GM19452 (cell line): ENCODE data around the gene ATP8B3.

Experiments
- ATAC-seq: cut with Tn5 transposase; IDR thresholded peaks from one replicate; pipeline ENCODE4 v1.9.1; 2021; ENCODE audit not compliant: unreplicated experiment

Gene ATP8B3

DNA sequence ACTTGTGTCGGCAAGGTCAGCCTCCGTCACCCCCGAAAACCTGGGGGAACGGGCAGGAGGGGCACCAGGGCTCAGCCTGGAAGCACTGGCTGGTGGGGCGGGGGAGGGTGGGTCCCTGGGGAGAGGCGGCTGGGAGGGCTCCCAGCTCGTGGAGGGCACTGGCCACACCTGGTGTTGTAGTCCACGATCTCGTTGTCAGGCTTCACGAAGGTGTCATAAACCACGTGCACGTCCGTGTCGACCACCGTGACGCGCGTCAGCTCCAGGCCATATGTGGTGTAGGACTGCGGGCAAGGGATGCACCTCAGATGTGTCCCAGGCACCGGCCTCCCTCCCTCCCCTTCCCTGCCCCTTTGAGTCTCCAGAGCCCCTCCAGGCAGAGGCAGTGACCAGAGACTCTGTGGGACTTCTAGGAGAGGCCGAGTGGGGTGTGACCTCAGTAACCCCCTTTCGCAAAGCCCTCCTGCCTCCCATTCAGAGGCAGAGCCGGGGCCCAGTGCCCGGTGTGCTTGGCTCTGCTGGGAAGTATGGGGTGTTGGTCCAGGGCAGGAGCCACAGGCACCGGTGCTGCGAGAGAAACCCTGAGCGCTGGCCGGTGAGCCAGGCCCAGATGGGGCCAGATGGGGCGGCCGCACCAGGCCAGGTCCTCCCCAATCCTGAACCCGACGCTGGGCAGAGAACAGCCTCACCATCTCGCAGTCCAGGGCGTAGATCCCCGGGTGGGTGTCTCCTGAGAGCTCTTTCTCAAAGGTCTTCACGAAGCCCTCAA lies 4.6 kb upstream of the ATP8B3 start:
- no peak for ATAC-seq

DNA sequence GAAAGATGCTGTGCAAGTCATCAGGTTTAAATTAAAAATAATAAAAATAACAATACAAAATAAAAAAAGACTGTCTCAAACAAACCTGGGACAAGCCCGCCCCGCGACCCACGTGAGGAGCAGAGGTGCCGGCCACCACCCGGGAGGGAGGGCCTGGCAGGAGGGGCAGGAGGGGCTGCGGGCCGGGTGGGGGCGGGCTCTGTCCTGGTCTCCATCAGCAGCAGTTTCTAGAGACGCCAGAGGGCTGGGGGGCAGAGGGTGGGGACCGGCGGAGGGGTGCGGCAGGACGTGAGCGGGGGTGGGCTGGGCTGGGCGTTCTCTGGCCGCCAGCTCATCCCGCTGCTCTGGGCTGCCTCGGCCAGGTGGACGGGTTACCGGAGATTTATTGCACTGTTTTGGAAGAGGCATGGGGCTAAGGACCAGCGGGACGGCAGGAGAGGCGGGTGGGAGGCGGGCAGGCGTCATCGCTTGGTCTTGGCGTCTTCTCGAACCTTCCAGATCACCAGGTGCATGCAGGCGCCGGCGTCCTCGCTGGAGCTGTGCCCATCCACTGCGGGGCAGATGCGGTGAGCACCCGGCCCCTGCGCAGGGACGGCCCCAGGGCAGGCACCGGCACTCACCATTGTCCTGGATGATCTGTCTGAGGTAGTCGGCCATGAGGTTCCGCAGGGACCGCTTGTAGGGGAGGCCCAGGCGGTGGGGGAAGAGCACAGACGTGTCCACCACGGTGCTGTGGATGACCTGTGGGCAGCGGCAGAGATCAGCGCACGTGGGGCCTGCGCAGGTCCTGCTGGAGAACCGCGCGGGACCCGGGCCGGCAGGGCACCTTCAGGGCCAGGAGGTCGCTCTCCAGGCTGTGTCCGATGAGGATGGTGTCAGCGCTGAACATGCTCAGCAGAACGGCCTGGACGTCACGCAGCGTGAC lies 3.8 kb upstream of the ATP8B3 start:
- ATAC-seq: no peak

DNA sequence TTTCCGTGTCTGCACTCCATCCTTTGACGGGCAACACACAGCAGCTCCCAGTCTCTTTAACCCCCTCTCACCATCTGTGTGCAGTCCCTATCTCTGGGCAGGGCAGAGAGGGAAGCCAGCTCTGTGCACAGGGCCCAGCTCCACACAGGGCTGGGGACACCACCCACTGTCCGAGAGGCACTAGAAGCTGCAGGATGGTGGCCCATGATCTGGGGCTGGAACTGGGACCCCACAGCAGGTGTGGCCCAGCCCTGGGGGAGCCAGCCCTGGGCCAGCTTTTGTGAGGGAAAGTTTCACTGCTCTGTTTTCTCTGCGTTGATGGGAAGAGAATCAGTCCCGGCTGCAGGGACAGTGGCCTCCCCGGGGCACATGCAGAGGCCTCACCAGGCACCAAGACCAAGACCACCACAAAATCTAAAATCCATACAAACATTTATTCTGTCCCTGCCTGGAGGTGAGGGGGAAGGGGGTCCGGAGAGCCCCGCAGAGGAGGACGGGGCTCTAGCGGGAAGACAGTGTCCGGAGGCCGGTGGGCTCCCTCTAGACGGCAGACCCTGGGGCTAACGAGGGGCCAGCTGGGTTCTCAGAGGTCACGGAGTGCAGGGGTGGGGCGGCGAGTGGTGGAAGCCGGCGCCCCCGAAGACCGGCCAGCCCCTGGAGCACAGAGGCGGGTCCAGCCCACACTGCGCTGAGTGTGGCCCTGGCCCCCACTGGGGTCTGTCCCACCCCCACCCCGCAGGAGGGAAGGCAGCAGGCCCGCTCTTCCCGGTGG lies 2.9 kb upstream of the ATP8B3 start:
- ATAC-seq: no peak

DNA sequence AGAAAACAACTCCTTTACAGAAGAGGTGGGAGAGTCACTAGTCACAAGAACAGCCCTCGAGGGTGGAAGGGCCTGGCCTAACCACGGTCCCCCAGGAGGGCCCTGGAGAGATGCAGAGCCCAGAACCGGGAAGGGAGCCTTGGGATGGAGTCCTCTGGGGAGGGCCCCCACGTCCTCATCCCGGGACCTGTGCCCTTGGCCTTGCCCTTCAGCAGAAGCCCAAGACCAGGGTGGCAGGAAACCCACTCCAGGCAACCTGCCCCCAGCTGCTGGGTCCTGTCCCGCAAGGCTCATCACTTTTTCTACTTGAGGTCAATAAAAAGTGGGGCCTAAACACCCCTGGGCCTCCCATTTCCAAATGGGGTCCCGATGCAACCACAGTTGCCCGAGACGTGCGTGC lies 2.3 kb upstream of the ATP8B3 start:
- no peak for ATAC-seq

DNA sequence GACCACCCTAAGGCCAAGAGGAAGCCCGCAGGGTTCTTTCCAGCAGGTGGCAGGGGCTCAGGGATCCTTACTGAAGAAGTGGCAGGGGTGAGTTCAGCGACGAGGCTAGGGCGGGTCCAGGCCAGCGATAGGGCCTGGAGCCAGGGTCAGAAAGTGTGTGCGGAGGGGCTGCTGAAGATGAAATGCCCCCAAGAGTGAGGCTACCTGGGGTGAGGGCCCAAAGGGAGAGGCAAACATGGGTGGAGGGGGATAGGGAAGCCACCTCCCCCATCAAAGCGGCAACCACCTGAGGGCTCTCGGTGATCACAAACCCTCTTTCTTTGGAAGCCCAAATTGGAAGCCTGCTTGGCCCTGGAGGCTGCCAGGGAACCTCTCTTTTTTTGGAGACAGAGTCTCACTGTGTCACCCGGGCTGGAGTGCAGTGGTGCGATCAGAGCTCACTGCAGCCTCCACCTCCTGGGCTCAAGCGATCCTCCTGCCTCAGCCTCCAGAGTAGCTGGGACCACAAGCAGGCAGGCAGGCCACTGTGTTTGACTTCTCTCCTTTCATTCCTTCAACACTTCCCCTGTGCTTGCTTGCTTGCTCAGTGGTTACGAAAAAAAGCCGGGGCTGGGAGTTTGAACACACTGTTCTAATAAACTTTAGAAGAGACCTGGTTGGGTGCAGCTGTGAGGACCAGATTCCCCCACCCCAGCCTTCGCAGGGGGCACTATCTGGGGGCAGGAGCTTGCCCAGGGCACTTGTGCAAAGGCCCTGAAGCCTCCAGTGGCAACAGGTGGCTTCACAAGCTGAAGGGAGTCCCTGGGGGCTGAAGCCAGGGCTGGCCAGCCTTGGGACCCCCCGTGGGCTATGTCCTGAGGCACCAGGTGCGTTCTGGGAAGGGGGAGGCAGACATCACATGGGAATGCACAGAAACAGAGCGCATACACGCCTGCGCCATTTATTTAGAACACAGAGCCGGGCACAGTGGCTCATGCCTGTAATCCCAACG lies 1.4 kb upstream of the ATP8B3 start:
- ATAC-seq: no peak

DNA sequence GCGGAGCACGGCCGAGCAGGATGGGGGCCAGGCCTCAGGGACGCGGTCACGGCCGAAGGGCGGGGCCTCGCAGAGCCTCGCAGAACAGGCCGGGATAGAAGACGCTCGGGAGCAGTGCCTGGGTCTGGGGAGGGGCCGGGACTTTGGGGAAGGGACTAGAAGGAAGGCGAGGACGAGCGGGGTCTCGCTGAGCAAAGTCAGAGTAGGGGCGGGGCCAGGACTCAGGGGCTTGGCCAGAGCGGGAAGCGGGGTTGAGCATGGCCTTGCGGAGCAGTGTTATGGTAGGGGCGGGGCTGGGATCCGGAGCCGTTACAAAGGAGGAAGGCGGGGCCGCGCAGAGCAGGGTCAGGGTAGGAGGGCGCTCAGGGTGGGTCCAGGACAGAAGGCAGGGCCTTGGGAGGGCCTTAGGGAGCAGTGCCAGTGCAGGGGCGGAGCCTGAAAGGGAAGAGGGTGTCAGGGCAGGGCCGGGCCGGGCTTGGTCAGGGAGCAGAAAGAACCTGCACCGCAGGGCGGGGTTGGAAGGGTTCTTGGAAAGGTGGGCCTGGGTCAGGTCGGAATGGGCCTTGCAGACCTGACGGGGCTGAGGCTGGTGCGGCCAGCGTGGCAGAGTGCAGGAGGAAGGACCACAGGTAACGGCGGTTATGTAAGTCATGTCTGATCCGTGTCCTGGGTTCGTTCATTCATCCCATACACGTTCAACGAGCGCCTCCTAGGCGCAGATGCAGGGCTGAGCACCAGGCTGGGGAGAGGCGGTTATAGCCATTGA lies 533 bp upstream of the ATP8B3 start:
- peak; percentile 75 for ATAC-seq

DNA sequence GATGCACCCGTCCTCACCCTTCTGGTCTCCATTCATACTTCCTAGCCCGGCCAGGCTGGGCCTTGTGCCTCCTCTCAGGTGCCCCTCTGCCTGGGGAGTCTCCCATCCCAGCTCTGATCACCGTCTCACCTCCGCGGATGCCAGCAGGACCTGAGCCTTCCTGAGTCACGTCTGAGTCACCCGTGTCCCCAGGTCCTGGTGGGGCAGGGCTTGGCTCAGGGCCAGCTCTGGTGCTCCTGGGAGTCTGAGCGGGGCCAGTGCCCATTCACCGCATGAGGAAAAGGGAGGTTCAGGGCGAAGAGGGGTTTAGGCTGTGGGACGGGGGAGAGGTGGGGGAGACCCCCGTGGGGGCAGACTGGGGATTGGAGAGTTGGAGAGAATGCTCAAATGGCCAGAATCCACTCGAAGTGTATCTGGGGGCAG lies 593 bp downstream of the ATP8B3 start:
- no peak for ATAC-seq

DNA sequence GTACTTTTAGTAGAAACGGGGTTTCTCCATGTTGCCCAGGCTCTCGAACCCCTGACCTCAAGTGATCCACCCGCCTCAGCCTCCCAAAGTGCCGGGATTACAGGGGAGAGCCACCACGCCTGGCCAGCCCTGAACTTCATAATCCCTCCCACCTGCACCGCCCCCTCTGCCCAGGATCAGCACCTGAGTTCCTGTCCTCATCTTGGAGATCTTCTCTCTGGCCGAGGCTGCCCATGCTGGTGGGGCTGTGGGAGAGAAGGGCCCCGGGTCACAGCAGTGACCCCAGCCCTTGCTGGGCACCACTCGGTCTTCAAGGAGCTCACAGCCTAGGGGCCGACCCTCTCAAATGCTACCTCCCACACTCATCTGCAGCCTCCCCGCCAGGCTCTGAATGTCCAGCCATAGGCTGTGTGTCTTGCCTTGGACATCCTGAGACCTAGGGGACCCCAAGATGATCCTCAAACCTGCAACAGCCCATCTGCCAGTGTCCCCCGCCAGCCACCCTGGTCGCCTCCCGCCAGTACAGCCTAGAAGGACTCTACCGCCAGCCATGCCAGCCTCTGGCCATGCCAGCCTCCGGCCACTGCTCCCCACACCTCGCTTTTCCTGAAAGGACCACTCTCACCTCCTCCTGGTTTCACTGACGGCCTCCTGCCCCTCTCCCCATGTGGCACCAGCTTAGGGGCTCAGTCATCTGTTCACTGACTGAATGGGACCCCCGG lies 1.5 kb downstream of the ATP8B3 start:
- ATAC-seq: no peak

DNA sequence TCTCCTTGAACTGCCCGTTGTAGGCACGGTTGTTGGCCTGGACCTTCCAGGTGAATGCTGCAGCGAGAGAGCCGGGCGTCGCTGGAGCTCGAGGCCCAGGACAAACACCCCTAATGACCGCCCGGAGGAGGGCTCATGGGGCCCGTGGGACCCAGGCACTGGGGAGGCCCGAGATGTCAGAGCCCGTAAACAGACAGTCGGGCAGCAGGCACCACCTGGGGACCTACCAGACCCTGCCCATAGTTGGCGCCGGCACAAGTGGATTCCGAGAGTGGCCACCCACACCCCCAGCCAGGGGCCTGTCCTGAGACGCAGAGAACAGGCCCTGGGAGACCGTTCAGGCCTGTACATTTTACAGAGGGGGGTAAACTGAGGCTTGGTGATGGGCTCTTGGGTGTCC lies 2.4 kb downstream of the ATP8B3 start:
- ATAC-seq: no peak

DNA sequence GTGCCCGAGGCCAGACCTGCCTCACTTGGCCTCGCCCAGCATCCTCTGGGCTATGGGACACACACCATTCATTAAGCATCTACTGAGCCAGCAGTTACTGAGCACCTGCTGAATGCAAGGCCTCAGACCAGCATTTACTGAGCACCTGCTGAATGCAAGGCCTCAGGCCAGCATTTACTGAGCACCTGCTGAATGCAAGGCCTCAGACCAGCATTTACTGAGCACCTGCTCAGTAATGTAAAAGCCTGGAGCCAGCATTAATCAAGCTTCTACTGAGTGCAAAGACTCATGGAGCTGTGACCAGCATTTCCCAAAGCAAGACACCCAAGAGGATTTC lies 3.7 kb downstream of the ATP8B3 start:
- no peak for ATAC-seq

DNA sequence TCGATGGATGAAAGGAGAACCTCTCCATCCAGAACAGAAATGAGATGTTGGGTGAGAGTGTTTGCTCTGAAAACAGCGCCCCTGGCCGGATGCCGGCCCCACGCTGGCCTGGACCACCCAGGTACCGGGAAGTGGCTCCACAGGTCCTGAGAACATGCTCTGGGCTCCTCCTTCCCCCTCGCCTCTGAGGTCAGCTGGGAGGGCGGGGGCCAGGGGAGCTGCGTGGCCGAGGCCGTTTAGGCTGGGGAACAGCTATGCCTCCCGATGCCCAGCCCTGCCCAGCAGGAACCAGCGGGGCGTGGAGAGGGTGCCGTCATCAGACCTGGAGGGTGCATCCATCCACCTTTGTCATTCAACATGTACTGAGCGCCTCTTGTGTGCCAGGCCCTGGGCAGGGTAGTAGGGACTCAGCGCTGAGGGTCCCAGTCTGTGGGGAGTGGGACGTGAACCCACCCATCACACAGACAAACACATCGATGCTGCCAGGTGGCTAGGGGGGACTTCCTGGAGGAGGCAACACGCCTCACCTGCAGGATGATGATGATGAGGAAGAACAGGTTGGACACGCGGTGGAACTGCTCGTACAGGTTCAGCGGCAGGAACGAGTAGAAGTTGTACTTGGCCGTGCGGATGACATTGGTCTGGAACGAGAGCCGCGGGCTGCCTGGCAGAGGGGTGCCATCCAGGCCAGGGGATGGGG lies 4.2 kb downstream of the ATP8B3 start:
- ATAC-seq: no peak

DNA sequence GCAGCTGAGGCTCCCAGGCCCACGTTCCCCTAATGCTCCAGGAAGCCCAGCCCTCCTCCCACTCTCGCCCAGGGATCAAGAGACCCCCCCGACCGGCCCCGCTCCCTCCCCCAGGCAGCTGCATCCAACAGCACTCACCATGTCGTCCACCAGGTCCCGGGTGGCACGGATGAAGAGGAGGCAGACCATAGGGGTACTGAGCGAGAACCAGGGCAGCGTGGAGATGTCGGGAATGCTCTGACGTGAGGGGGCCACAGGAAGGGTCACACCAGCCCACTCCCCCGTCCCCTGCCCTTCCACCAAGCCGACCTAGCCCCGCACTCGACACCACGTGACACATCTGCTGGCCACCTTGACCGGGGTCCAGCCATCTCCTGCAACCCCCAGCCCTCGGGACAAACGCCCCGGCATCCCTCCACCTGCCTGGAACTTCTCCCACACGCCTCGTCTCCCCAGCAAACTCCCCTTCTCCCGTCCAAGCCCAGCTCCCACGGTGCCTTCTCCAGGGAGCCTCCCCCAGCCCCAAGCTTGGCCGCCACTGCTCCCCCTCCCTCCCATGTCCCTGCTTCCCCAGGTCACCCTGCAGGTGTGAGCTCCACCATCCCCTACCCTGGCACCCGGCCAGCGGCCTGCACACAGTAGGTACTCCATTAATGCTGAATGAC lies 4.9 kb downstream of the ATP8B3 start:
- ATAC-seq: no peak

DNA sequence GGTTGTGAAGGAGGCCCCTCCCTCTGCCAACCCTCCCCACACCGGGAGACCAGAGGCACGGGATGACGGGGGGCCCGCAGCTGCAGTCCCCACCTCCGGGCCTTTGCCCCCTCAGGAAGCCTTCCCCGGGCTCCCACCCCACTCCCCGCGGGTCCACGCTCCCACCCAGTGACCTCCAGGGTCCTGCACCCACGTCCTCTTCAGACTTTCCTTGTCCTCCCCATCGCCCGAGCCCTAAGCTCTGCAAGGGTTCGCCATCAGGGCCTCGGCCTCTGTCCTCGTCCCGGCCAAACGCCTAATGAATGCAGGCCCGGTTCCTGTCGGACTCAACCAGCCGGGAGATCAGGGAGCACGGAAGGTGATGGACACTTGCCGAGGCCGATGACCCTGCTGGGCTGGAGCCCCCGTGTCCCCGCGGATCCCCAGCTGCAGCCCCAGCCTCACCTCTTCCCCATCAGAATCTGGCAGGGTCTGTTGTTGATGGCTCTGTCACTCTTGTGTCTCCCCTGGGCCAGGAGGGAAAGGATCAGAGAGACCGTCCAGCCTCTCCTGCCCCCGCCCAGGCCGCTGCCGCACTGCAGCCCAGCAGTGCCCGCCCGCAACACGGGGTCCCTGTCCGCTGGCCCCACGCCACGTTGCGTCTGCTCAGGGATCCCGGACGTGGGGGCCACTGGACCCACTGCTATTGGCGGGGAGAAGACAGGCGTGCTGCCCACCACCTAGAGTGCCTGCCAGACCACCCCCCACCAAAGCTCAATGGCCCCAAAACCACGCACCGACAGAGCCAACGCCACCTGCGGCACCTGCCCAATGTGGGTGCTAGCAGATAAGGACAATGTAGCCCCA lies 5.7 kb downstream of the ATP8B3 start:
- ATAC-seq: no peak

DNA sequence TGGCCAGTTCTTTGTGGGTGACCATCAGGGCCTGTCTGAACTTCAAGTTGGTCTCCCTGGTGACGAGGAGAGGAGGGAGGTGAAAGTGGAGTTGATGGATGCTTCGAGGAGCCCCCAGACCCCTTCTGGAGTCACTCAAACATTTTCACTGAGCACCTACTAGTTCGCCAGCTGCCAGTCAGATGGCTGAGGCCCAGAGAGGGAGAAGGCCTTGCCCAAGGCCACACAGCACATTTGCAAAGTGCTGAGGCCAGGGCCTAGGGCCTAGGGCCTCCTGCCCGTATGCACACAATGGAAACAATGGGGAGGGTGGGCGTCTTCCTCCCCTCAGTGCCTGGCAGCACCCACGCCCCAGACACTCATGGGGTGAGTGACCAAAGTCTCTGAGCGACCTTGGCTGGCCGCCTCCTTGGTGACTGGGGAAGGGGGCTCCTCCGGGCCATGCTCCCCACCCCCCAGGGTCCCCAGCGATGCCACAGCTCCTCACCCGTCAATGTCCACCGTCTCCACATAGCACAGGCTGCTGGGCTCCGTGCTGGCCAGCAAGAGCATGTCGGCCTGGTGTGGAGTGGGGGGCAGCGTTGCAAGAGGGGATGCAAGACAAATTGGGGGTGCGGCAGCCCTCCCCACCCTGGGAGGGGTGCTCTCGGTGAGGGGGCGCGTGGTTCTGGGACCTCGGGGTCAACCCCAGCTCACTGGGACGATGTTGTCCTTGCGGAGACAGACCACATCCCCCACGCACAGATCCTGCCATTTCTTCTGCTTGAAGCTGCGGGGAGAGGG lies 6.5 kb downstream of the ATP8B3 start:
- ATAC-seq: no peak

DNA sequence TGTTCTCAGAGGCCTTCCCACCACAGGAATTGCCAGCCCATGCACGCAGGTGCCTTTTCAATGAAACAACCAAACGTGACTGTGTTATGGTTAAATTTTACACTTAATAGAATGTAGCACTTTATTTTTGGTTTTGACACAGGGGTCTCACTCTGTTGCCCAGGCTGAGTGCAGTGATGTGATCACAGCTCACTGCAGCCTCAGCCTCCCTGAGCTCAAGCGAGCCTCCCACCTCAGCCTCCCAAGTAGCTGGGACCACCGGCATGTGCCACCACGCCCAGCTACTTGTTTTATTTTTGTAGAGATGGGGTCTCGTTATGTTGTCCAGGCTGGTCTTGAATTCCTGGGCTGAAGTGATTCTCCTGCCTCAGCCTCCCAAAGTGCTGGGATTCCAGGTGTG lies 7.2 kb downstream of the ATP8B3 start:
- ATAC-seq: no peak

DNA sequence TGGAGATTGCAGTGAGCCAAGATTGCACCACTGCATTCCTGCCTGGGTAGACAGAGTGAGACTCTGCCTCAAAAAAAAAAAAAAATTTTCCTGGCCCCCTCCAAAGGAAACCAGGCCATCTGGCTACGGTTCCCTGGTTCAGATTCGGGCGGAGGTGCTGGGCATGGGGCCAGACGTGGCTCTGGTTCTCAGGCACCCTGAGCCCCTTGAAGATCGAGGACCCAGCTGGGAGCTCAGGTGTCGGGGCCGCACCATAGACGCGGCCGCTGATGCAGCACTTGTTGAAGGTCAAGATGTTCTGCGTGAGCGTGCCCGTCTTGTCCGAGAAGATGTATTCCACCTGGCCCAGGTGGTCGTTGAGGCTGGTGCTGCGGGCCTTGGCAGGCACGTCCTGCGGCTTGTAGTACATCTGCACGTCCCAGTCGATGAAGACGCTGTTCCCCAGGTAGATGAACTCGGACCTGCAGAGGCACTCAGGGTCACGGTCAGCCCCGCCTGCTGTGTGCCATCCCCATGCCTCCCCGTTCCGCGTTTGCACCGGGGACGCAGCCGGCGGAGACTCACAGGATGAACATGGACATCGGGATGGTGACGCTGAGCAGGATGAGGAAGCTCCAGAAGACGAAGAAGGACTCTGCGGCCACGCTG lies 12.3 kb downstream of the ATP8B3 start:
- ATAC-seq: no peak
